CD8-positive, alpha-beta memory T cell (primary cell): ENCODE measurements around the gene PEX26. TPM values are rescaled to one million over a fixed set of nuclear protein-coding genes. Genes with fewer than 3 reads are reported as not detected.
A peak's percentile ranks its signal among the peaks of the same experiment; 100 is the strongest.

Experiments
- CTCF ChIA-PET: fragments of 350-600 bp; sonication (Branson Sonifier 250); formaldehyde crosslinking; loops from one replicate; lab custom pipeline; 2021; ENCODE audit warnings: antibody characterized with exemption; lab: Charles Lee
- POLR2A ChIA-PET: fragments of 350-600 bp; sonication (Branson Sonifier 250); formaldehyde crosslinking; loops from one replicate; lab custom pipeline; 2021; ENCODE audit warnings: antibody characterized with exemption; lab: Charles Lee
- DNase-seq, 5 donors: peaks; one replicate each; pipeline versions ENCODE4 v3.0.0 to v3.0.0-alpha.2; 2020 to 2022; ENCODE audit warnings: mixed read lengths in 1 of 5
- H3K27ac ChIP-seq: one replicate; pipeline ENCODE4 v1.7.0; 2013; ENCODE audit warnings: low read depth, mild to moderate bottlenecking, low read length, moderate library complexity
- H3K27me3 ChIP-seq: 2 replicates; pipeline ENCODE4 v1.7.0; 2013; ENCODE audit warnings: low read length, mild to moderate bottlenecking; ENCODE audit not compliant: insufficient read depth, poor library complexity, severe bottlenecking
- H3K36me3 ChIP-seq: 2 replicates; pipeline ENCODE4 v1.7.0; 2013; ENCODE audit warnings: mild to moderate bottlenecking, low read length, moderate library complexity; ENCODE audit not compliant: insufficient read depth
- H3K4me1 ChIP-seq: 2 replicates; pipeline ENCODE4 v1.7.0; 2013; ENCODE audit warnings: mild to moderate bottlenecking, low read length, moderate library complexity; ENCODE audit not compliant: insufficient read depth
- H3K4me3 ChIP-seq: 2 replicates; pipeline ENCODE4 v1.7.0; 2013; ENCODE audit warnings: mild to moderate bottlenecking, low read length
- H3K9me3 ChIP-seq: 2 replicates; pipeline ENCODE4 v1.7.0; 2013; ENCODE audit warnings: mild to moderate bottlenecking, low read length
- H3K27ac Mint-ChIP-seq, 8 donors: one replicate each; pipeline ENCODE4 v1.8.0; 2020 to 2021; ENCODE audit warnings: mixed read lengths in 8 of 8, mild to moderate bottlenecking in 6 of 8, inconsistent platforms in 3 of 8, moderate library complexity in 3 of 8
- H3K27me3 Mint-ChIP-seq, 2 donors: one replicate each; pipeline ENCODE4 v1.8.0; 2020 to 2021; ENCODE audit warnings: mixed read lengths in 2 of 2, mild to moderate bottlenecking in 1 of 2, moderate library complexity in 1 of 2
- H3K36me3 Mint-ChIP-seq, 3 donors: one replicate each; pipeline ENCODE4 v1.8.0; 2020 to 2021; ENCODE audit warnings: mixed read lengths in 3 of 3, inconsistent platforms in 1 of 3, mild to moderate bottlenecking in 1 of 3
- H3K4me1 Mint-ChIP-seq, 3 donors: one replicate each; pipeline ENCODE4 v1.8.0; 2020 to 2021; ENCODE audit warnings: mixed read lengths in 3 of 3, inconsistent platforms in 1 of 3, mild to moderate bottlenecking in 1 of 3
- H3K4me3 Mint-ChIP-seq, 7 donors: one replicate each; pipeline ENCODE4 v1.8.0; 2020 to 2021; ENCODE audit warnings: mixed read lengths in 7 of 7, mild to moderate bottlenecking in 6 of 7, moderate library complexity in 4 of 7, inconsistent platforms in 2 of 7
- H3K9me3 Mint-ChIP-seq, 5 donors: one replicate each; pipeline ENCODE4 v1.8.0; 2020 to 2022; ENCODE audit warnings: mixed read lengths in 5 of 5, mild to moderate bottlenecking in 3 of 5, moderate library complexity in 2 of 5, inconsistent platforms in 1 of 5
- polyA plus RNA-seq: library from polyadenylated mRNA; unstranded; fragments of 300-500 nt; fragmentation: Illumina TruSeq; gene quantifications from one replicate; pipeline ENCODE4 v1.2.3, GENCODE V29; 2021
- total RNA-seq, 2 experiments: library from RNA; stranded (reverse); gene quantifications; one replicate each; pipeline ENCODE4 v1.2.3, GENCODE V29; 2021

PEX26 gene
- total and polyA plus RNA-seq, 3 experiments from 2014 or later, result 6.0 to 59.3 (median 56.7) TPM

DNA sequence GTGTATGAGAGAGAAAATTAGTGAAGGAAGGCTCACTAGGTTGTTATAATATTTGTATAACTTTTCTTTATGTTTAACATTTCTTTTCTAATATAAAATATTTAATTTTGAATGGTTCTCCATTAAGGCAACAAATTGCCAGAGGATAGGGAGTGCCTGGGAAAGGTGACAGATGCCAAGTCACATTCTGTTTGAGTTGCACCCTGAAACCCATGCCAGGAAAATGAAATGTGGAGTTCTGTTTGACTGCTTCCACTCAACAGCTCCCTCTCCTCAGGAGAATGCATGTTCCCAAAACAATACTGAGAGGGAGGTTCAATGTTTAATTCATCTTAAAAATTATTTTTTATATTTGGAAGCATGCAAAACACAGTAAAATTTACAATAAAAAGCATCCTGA is 66.3 kb downstream of the PEX26 start:
- Histone ChIP-seq H3K4me3 (no peak overlapping the region), H3K9me3 (no peaks in the 10 kb centered on the region), H3K27me3 (no peaks in the 10 kb centered on the region), H3K4me1 (peaks cover 6% of the 10 kb centered on the region), H3K27ac (no peak overlapping the region), H3K36me3 (no peaks in the 10 kb centered on the region)
- POLR2A ChIA-PET, result interaction anchor here (0.5 kb wide), 1 partner anchor 306 kb away, joined by 5 read pairs; no protein-coding TSS in a partner anchor
- peaks cover 8 to 12% (median 9%) of the 10 kb centered on the region in 3 donors for H3K4me1 Mint-ChIP-seq
- H3K4me3 Mint-ChIP-seq, result no peak overlapping the region
- CTCF ChIA-PET, result no interaction called here
- H3K36me3 Mint-ChIP-seq, result peaks cover 0 to 5% (median 4%) of the 10 kb centered on the region in 3 donors
- no peaks in the 10 kb centered on the region for H3K27me3 Mint-ChIP-seq
- no peak overlapping the region for H3K27ac Mint-ChIP-seq
- H3K9me3 Mint-ChIP-seq, result no peaks in the 10 kb centered on the region
- no peak for DNase-seq

DNA sequence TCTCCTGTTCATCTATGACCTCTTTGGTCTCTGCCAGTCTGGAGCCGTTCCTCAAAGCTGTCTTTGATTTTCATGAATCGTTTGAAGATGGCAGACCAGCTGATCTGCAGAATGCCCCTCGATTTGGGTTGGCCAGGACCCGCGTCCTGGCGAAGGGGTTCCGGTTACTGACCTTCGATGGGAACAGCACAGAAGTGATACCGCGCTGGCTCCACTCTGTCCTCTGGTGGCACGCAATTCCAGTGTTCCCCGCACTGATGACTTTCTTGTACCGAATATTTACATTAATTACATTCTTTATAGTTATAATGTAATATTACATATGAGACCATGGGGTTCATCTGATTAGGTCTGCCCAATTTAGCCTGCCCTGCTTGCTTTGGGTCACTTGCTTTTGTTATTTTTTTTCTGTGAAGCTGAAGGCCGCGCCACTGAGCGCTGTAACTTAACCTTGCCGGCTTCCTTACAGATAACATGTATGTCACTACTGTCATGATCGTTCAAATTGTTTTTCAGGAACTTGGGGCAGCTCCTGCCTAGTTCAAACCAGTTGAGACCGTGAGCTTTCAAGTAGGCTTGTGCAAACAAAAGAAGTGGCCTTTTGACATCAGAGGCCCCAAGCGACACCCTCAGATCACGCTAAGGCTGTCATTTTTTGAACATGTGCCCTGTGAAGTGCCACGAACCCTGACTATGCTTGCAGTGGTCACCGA is 68.0 kb downstream of the PEX26 start:
- H3K4me3 Mint-ChIP-seq, result peak overlapping the region in 1 of 7 donors; percentile 14
- H3K27ac Mint-ChIP-seq, result peak overlapping the region in 3 of 8 donors; percentile 44 to 72 (median 68)
- H3K4me1 ChIP-seq, result peaks cover 14% of the 10 kb centered on the region
- H3K27ac ChIP-seq, result no peak overlapping the region
- H3K4me3 ChIP-seq, result no peak overlapping the region
- H3K9me3 ChIP-seq, result no peaks in the 10 kb centered on the region
- H3K36me3 Mint-ChIP-seq, result peaks cover 0 to 10% (median 4%) of the 10 kb centered on the region in 3 donors
- H3K36me3 ChIP-seq, result no peaks in the 10 kb centered on the region
- ChIA-PET POLR2A (no interaction called here), CTCF (interaction anchor here (1.7 kb wide), 1 partner anchor 69 kb away, joined by 3 read pairs; no protein-coding TSS in a partner anchor)
- no peaks in the 10 kb centered on the region for H3K27me3 ChIP-seq
- H3K4me1 Mint-ChIP-seq, result peaks cover 21 to 22% (median 22%) of the 10 kb centered on the region in 3 donors
- no peaks in the 10 kb centered on the region for H3K9me3 Mint-ChIP-seq
- no peaks in the 10 kb centered on the region for H3K27me3 Mint-ChIP-seq
- DNase-seq, result no peak

DNA sequence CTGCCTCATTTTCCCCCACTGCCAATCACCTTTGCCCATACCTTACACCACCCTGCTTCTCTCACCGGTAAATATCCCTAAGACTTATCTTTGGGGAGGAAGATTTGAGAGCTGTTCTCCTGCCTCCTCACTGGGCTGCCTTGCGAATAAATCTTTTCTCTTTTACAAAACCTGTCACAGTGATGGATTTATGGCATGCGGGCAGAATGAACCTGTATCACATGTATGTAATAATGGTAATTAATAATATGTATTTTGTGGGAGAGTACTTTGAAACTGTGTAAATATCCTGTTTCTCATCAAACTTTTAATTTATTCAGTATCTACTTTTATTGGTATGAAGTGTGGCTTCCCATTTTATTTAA is 68.6 kb downstream of the PEX26 start:
- H3K36me3 ChIP-seq, result no peaks in the 10 kb centered on the region
- DNase-seq, result no peak
- no peaks in the 10 kb centered on the region for H3K9me3 ChIP-seq
- peaks cover 0 to 8% (median under 1%) of the 10 kb centered on the region in 3 donors for H3K36me3 Mint-ChIP-seq
- H3K4me1 Mint-ChIP-seq, result peaks cover 27% of the 10 kb centered on the region in 3 donors
- no peak overlapping the region for H3K4me3 ChIP-seq
- H3K4me1 ChIP-seq, result peaks cover 19% of the 10 kb centered on the region
- no peaks in the 10 kb centered on the region for H3K27me3 Mint-ChIP-seq
- CTCF ChIA-PET, result interaction anchor here (1.7 kb wide), 1 partner anchor 70 kb away, joined by 3 read pairs; no protein-coding TSS in a partner anchor
- H3K9me3 Mint-ChIP-seq, result no peaks in the 10 kb centered on the region
- POLR2A ChIA-PET, result no interaction called here
- H3K4me3 Mint-ChIP-seq, result peak overlapping the region in 1 of 7 donors; percentile 14
- H3K27me3 ChIP-seq, result no peaks in the 10 kb centered on the region
- no peak overlapping the region for H3K27ac ChIP-seq
- H3K27ac Mint-ChIP-seq, result peak overlapping the region in 4 of 8 donors; percentile 44 to 72 (median 62)

DNA sequence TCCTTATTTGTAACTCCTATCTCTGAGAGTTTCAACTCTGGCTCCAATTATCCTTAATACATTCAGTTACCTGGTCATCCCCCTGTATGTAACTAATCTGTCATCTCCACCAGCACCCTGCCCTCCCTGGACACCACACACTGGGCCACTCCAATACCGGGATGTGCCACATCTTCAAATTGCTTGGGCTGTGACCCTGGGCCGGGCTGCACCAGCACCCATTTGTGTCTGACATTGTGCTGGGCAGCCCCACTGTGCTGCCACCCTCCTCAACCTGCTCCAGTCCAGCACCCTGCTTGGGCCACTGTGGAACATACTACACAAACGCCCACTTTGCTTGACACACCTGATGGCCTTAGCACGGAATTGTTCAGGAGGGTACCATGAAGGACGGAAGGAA is 70.0 kb downstream of the PEX26 start:
- peaks cover 0 to 6% (median 0%) of the 10 kb centered on the region in 3 donors for H3K36me3 Mint-ChIP-seq
- no peaks in the 10 kb centered on the region for H3K27me3 Mint-ChIP-seq
- H3K27me3 ChIP-seq, result no peaks in the 10 kb centered on the region
- no peaks in the 10 kb centered on the region for H3K36me3 ChIP-seq
- H3K27ac Mint-ChIP-seq, result peak overlapping the region in 4 of 8 donors; percentile 38 to 69 (median 60)
- H3K4me1 ChIP-seq, result peaks cover 30% of the 10 kb centered on the region
- H3K27ac ChIP-seq, result no peak overlapping the region
- DNase-seq, result no peak
- H3K9me3 Mint-ChIP-seq, result no peaks in the 10 kb centered on the region
- CTCF ChIA-PET, result no interaction called here
- H3K4me3 Mint-ChIP-seq, result peak overlapping the region in 3 of 7 donors; percentile 13 to 95 (median 32)
- POLR2A ChIA-PET, result no interaction called here
- no peak overlapping the region for H3K4me3 ChIP-seq
- no peaks in the 10 kb centered on the region for H3K9me3 ChIP-seq
- peaks cover 36 to 41% (median 38%) of the 10 kb centered on the region in 3 donors for H3K4me1 Mint-ChIP-seq

DNA sequence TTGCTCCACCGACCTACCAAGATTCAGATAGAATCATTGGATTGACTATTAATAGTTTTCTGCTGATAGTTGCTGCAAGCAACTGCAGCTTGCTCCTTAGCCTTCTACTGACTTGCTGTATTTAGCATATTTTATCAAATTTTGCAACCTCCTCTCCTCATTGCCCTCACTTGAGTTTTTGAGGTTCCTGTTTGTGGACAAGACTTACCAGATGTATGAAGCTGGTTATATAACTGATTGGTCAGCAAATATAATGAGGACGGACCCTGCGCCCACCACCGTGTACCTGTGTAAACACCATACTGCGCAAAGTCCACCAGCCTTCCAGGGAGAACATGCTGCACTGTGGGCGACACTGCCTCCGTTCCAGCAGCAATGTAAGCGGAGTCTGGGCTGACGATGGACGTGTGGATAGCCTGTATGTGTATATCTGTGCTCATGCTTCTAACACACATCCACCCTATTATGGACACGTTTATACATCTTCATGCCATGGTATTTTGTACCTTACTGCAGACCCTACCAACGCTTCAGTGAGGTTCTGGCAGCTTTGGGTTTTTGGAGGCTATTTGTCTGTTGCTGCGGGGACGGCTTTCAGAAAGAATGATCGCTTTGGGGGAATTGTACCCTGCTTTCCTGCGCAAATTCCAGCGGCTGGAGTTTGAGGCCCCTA is 70.6 kb downstream of the PEX26 start:
- peaks cover 31% of the 10 kb centered on the region for H3K4me1 ChIP-seq
- H3K27ac ChIP-seq, result no peak overlapping the region
- Mint-ChIP-seq H3K36me3 (peaks cover 0 to 6% (median 0%) of the 10 kb centered on the region in 3 donors), H3K9me3 (no peaks in the 10 kb centered on the region), H3K27me3 (no peaks in the 10 kb centered on the region), H3K4me1 (peaks cover 36 to 42% (median 39%) of the 10 kb centered on the region in 3 donors), H3K4me3 (peak overlapping the region; percentile 35 to 95 (median 91)), H3K27ac (peak overlapping the region in 6 of 8 donors; percentile 5 to 96 (median 51))
- no peak overlapping the region for H3K4me3 ChIP-seq
- no peaks in the 10 kb centered on the region for H3K9me3 ChIP-seq
- DNase-seq, result no peak
- ChIA-PET POLR2A (no interaction called here), CTCF (no interaction called here)
- H3K36me3 ChIP-seq, result no peaks in the 10 kb centered on the region
- no peaks in the 10 kb centered on the region for H3K27me3 ChIP-seq

DNA sequence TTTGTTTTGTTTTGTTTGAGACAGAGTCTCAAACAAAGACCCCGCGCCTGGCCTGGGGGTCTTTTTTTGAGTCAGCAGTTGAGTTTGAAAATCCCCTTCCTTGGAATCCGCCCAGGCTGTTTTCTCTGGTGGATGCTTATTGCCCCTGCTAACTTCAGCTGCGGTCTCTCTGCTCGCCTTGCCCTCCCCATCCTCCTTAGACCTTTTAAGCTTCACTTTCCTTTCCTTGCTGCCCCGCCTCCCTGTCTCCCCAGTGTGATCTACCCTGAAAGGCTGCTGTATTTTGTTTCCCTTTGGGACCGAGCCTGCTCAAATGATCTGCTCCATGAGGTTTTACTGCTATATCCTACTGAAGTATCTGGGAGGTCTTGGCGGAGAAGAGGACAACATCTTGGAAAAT is 74.7 kb downstream of the PEX26 start:
- Mint-ChIP-seq H3K9me3 (no peaks in the 10 kb centered on the region), H3K36me3 (peaks cover 0 to 17% (median 4%) of the 10 kb centered on the region in 3 donors), H3K4me1 (peaks cover 36 to 45% (median 42%) of the 10 kb centered on the region in 3 donors), H3K27me3 (no peaks in the 10 kb centered on the region), H3K4me3 (peak overlapping the region; percentile 56 to 95 (median 74)), H3K27ac (peak overlapping the region in 6 of 8 donors; percentile 9 to 92 (median 82))
- DNase-seq, result peak in 1 of 5 donors; percentile 51
- POLR2A ChIA-PET, result no interaction called here
- CTCF ChIA-PET, result interaction anchor here (1.7 kb wide), 1 partner anchor 75 kb away, joined by 4 read pairs; the partner anchor contains the start of gene PEX26
- H3K4me1 ChIP-seq, result peaks cover 31% of the 10 kb centered on the region
- H3K27me3 ChIP-seq, result no peaks in the 10 kb centered on the region
- no peak overlapping the region for H3K27ac ChIP-seq
- no peaks in the 10 kb centered on the region for H3K9me3 ChIP-seq
- H3K36me3 ChIP-seq, result no peaks in the 10 kb centered on the region
- no peak overlapping the region for H3K4me3 ChIP-seq

DNA sequence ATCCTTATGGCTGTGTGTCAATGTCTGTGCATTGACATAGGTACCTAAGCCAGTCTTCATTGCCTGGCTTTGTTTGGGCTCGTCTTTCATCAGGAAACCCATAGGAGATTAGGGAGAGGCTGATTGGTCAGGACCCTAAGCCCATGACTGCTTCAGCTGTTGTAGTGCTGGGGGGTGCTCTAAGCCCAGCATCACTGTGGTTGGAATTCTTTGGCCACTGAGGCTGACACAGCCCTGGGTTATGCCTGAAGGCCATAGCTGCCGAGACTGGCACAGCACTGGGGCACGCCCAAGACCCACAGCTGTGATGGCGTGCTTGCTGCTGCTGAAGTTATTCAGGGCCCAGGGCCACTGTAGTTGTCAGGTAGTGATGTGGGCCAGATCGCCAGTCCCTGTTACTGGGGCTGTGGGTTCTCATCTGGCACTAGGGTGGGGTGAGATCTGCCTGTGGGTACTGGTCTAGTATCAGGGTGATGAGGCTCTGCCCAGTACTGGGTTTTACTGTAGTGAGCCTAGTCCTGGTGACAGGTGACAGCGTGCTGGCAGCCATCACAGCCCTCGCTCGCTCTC is 77.1 kb downstream of the PEX26 start:
- Histone ChIP-seq H3K27ac (no peak overlapping the region), H3K36me3 (no peaks in the 10 kb centered on the region), H3K9me3 (no peaks in the 10 kb centered on the region), H3K4me1 (peaks cover 21% of the 10 kb centered on the region), H3K4me3 (no peak overlapping the region), H3K27me3 (no peaks in the 10 kb centered on the region)
- peak overlapping the region in 2 of 8 donors; percentile 44 to 81 for H3K27ac Mint-ChIP-seq
- DNase-seq, result no peak
- peak overlapping the region in 1 of 7 donors; percentile 41 for H3K4me3 Mint-ChIP-seq
- peaks cover 25 to 32% (median 29%) of the 10 kb centered on the region in 3 donors for H3K4me1 Mint-ChIP-seq
- CTCF ChIA-PET, result no interaction called here
- peaks cover 0 to 26% (median 6%) of the 10 kb centered on the region in 3 donors for H3K36me3 Mint-ChIP-seq
- no peaks in the 10 kb centered on the region for H3K27me3 Mint-ChIP-seq
- no peaks in the 10 kb centered on the region for H3K9me3 Mint-ChIP-seq
- POLR2A ChIA-PET, result no interaction called here
